Measurements from ENCODE around the gene IL1RAPL1. TPM values are rescaled to one million over a fixed set of nuclear protein-coding genes. Genes with fewer than 3 reads are reported as not detected.

The IL1RAPL1 gene
- total and polyA plus RNA-seq, 2 experiments from 2014 or later = 0.18 to 0.49 TPM

GRCh38 chrX:28966331-28966730 is 379.1 kb downstream of the IL1RAPL1 start:
- no peaks in the 10 kb centered on the region for H3K9me2 ChIP-seq (ENCODE audit: insufficient read depth)
- H3F3A ChIP-seq (replicated peaks; ENCODE audit: low read depth) = no peaks in the 10 kb centered on the region
- TF ChIP-seq ZNF114 (CRISPR knock-in tag; IDR thresholded peaks at IDR 0.05) = no peak
- no peak for TF ChIP-seq CREB1 (CRISPR knock-in tag; IDR thresholded peaks at IDR 0.05; ENCODE audit: low read depth)
- no peak for TF ChIP-seq JUNB (IDR thresholded peaks at IDR 0.05; ENCODE audit: unreplicated experiment)
- TF ChIP-seq NANOG (IDR thresholded peaks at IDR 0.05; ENCODE audit: borderline replicate concordance) = no peak
- TF ChIP-seq EZH2 (IDR thresholded peaks at IDR 0.05; ENCODE audit: low read depth, unreplicated experiment) = no peak
- TF ChIP-seq ZNF462 (CRISPR knock-in tag; IDR thresholded peaks at IDR 0.05) = no peak
- no peak for TF ChIP-seq CTCF (conservative IDR thresholded peaks at IDR 0.05; ENCODE audit: low read depth in 2 of 2)
- TF ChIP-seq STAT1 (IDR thresholded peaks at IDR 0.05; ENCODE audit: unreplicated experiment) = no peak
- TF ChIP-seq ZNF331 (CRISPR knock-in tag; IDR thresholded peaks at IDR 0.05; ENCODE audit: low read depth) = no peak
- TF ChIP-seq EZH2phosphoT487 (IDR thresholded peaks at IDR 0.05; ENCODE audit: unreplicated experiment) = no peak
- TF ChIP-seq POLR2AphosphoS5 (IDR thresholded peaks at IDR 0.05; ENCODE audit: low read depth) = no peak
- TF ChIP-seq, protein P1, sequence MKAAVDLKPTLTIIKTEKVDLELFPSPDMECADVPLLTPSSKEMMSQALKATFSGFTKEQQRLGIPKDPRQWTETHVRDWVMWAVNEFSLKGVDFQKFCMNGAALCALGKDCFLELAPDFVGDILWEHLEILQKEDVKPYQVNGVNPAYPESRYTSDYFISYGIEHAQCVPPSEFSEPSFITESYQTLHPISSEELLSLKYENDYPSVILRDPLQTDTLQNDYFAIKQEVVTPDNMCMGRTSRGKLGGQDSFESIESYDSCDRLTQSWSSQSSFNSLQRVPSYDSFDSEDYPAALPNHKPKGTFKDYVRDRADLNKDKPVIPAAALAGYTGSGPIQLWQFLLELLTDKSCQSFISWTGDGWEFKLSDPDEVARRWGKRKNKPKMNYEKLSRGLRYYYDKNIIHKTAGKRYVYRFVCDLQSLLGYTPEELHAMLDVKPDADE (IDR thresholded peaks at IDR 0.05) = no peak
- no peak for TF ChIP-seq REST (IDR thresholded peaks at IDR 0.05; ENCODE audit: unreplicated experiment)
- no peak overlapping the region for H2AFZ ChIP-seq
- no peaks in the 10 kb centered on the region for H3K4me1 ChIP-seq (ENCODE audit: insufficient read depth)
- no peak overlapping the region for H3K27ac ChIP-seq (ENCODE audit: low read depth)
- H4K20me1 ChIP-seq (replicated peaks; ENCODE audit: insufficient read depth) = no peaks in the 10 kb centered on the region
- no peaks in the 10 kb centered on the region for H3K36me3 ChIP-seq (ENCODE audit: insufficient read depth)
- no peaks in the 10 kb centered on the region for H3K27me3 ChIP-seq (ENCODE audit: insufficient read depth)
- no peak overlapping the region for H3K4me3 ChIP-seq
- H3K27ac Mint-ChIP-seq = no peak overlapping the region
- DNase-seq (ENCODE audit: low spot score) (no peak), ATAC-seq (no peak)
- no peak overlapping the region for H3K4me3 Mint-ChIP-seq
- H3K36me3 Mint-ChIP-seq (ENCODE audit: low read depth) = no peaks in the 10 kb centered on the region
- no peaks in the 10 kb centered on the region for H3K9me3 Mint-ChIP-seq
- no peaks in the 10 kb centered on the region for H3K79me2 ChIP-seq (replicated peaks; ENCODE audit: insufficient read depth)
- H3K4me1 Mint-ChIP-seq = peaks cover 3% of the 10 kb centered on the region; the same call in 1 of the 3 replicates
- H3K27me3 Mint-ChIP-seq (ENCODE audit: insufficient read depth, low read depth, poor library complexity) = no peaks in the 10 kb centered on the region
- H3K4me2 ChIP-seq = no peak overlapping the region

All from GM23338 (cell line).